Right atrium auricular region (tissue), 2 donors: ENCODE measurements around the gene CBX2. TPM values are rescaled to one million over a fixed set of nuclear protein-coding genes. Genes with fewer than 3 reads are reported as not detected.

Experiments
- DNase-seq: peaks from one replicate; pipeline ENCODE4 v3.0.0-alpha.2; 2019; ENCODE audit warnings: low spot score
- H3K27ac ChIP-seq, 2 donors: fragments of 200-600 bp; sonication (generic); 1 replicate in 1 of 2; 2 replicates in 1 of 2; pipeline ENCODE4 v1.5.1; 2016 to 2019
- H3K27me3 ChIP-seq, 2 donors: fragments of 200-600 bp; sonication (generic); one replicate each; pipeline versions ENCODE4 v1.5.1 to v1.6.0; 2017 to 2019
- H3K36me3 ChIP-seq: fragments of 200-600 bp; sonication (generic); one replicate; pipeline ENCODE4 v1.5.1; 2016
- H3K4me1 ChIP-seq, 2 donors: fragments of 200-600 bp; sonication (generic); one replicate each; pipeline versions ENCODE4 v1.5.1 to v1.6.0; 2017 to 2019
- H3K4me3 ChIP-seq, 2 donors: fragments of 200-600 bp; sonication (generic); 1 replicate in 1 of 2; 2 replicates in 1 of 2; pipeline ENCODE4 v1.5.1; 2017 to 2019; ENCODE audit warnings: mild to moderate bottlenecking in 1 of 2, moderate library complexity in 1 of 2
- H3K9me3 ChIP-seq, 2 donors: fragments of 200-600 bp; sonication (generic); one replicate each; pipeline ENCODE4 v1.5.1; 2019
- CTCF ChIP-seq, 2 donors: fragments of 200-600 bp; sonication (generic); IDR thresholded peaks; one replicate each; pipeline ENCODE4 v1.5.1; 2019; ENCODE audit warnings: antibody characterized with exemption in 2 of 2
- total RNA-seq, 2 donors: library from RNA; depleted of rRNA; stranded (reverse); fragments of >200 nt; gene quantifications; one replicate each; pipeline ENCODE4 v1.1.0, GENCODE V29; 2016

Gene CBX2
- total RNA-seq, 2 donors from 2014 or later, result 1.0 to 1.7 TPM

- peaks cover 0 to 5% of the 10 kb centered on the region in 2 donors for H3K27me3 ChIP-seq
- H3K27ac ChIP-seq, result peak overlapping the region; percentile 60 to 68
- peak; percentile 16 to 42 for TF ChIP-seq CTCF (IDR thresholded peaks at IDR 0.05)
- no peak for DNase-seq
- H3K9me3 ChIP-seq, result no peaks in the 10 kb centered on the region
- peaks cover 0 to 25% of the 10 kb centered on the region in 2 donors for H3K4me1 ChIP-seq
- peak overlapping the region; percentile 53 to 65 for H3K4me3 ChIP-seq
- H3K36me3 ChIP-seq, result no peaks in the 10 kb centered on the region
These were observed 641 bp upstream of the CBX2 start for GRCh38 chr17:79777120-79777893.

GRCh38 chr17:79778504-79779083 is 646 bp downstream of the CBX2 start:
- Histone ChIP-seq H3K4me1 (peaks cover 0 to 25% of the 10 kb centered on the region in 2 donors), H3K9me3 (no peaks in the 10 kb centered on the region), H3K4me3 (peak overlapping the region; percentile 73 to 79), H3K27ac (peak overlapping the region; percentile 35 to 58), H3K27me3 (peaks cover 0 to 5% of the 10 kb centered on the region in 2 donors), H3K36me3 (no peaks in the 10 kb centered on the region)
- no peak for DNase-seq
- no peak for TF ChIP-seq CTCF (IDR thresholded peaks at IDR 0.05)

- H3K36me3 ChIP-seq, result no peaks in the 10 kb centered on the region
- no peak for TF ChIP-seq CTCF (IDR thresholded peaks at IDR 0.05)
- DNase-seq, result no peak
- no peaks in the 10 kb centered on the region for H3K9me3 ChIP-seq
- H3K4me1 ChIP-seq, result peaks cover 0 to 25% of the 10 kb centered on the region in 2 donors
- no peak overlapping the region for H3K27ac ChIP-seq
- peak overlapping the region in 1 of 2 donors; percentile 79 for H3K4me3 ChIP-seq
- H3K27me3 ChIP-seq, result peaks cover 0 to 5% of the 10 kb centered on the region in 2 donors
These were observed 1.2 kb downstream of the CBX2 start for GRCh38 chr17:79779084-79779529.

GRCh38 chr17:79779661-79780365 is 1.9 kb downstream of the CBX2 start:
- peaks cover 0 to 5% of the 10 kb centered on the region in 2 donors for H3K27me3 ChIP-seq

More at GRCh38 chr17:79779661-79780365, 1.9 kb downstream of the CBX2 start:
- Histone ChIP-seq H3K9me3 (no peaks in the 10 kb centered on the region), H3K4me1 (peaks cover 0 to 25% of the 10 kb centered on the region in 2 donors), H3K27ac (no peak overlapping the region), H3K4me3 (no peak overlapping the region), H3K36me3 (no peaks in the 10 kb centered on the region)
- no peak for TF ChIP-seq CTCF (IDR thresholded peaks at IDR 0.05)
- no peak for DNase-seq
